Breast epithelium (tissue), 3 donors: ENCODE results near the gene SSH2.

ENCODE experiments used
- CTCF ChIP-seq, 3 donors: fragments of 450-650 bp; IDR thresholded peaks; one replicate each; pipeline ENCODE4 v1.5.1; 2016 to 2017; ENCODE audit warnings: antibody characterized with exemption in 3 of 3, mild to moderate bottlenecking in 3 of 3, moderate library complexity in 3 of 3
- POLR2A ChIP-seq: fragments of 450-650 bp; IDR thresholded peaks from one replicate; pipeline ENCODE4 v1.6.1; 2016; ENCODE audit warnings: antibody characterized with exemption, mild to moderate bottlenecking, moderate library complexity
- POLR2AphosphoS5 ChIP-seq, 3 donors: sonication (generic); formaldehyde crosslinking; IDR thresholded peaks; one replicate each; pipeline ENCODE4 v1.6.1; 2017; ENCODE audit warnings: antibody characterized with exemption in 3 of 3

GRCh38 chr17:29595943-29596774 is 333.9 kb downstream of the SSH2 start:
- TF ChIP-seq POLR2A (no peak), POLR2AphosphoS5 (IDR thresholded peaks at IDR 0.05) (no peak), CTCF (IDR thresholded peaks at IDR 0.05) (no peak)
